GM19351 (cell line): ENCODE measurements around the gene EIF3B.
A peak's percentile ranks its signal among the peaks of the same experiment; 100 is the strongest.
"Not testable (repeated sequence)": the region's sequence is repeated elsewhere in the genome, so short reads cannot be mapped to it uniquely, and the experiment has no call there.

ENCODE experiments used
- ATAC-seq: cut with Tn5 transposase; IDR thresholded peaks from one replicate; pipeline ENCODE4 v1.9.1; 2021; ENCODE audit warnings: mild to moderate bottlenecking, moderate library complexity; ENCODE audit not compliant: unreplicated experiment

The EIF3B gene

GRCh38 chr7:2354186-2354938 is at the start of gene EIF3B:
Gene EIF3B, plus strand, starts transcription at chr7:2354827. Its CDS starts 95 bp downstream, at chr7:2354922.
- ATAC-seq, result peak; percentile 78

GRCh38 chr7:2305258-2305657 is 49.4 kb upstream of the EIF3B start:
- ATAC-seq, result not testable (repeated sequence)

- no peak for ATAC-seq
Measured at GRCh38 chr7:2306688-2307087, 47.9 kb upstream of the EIF3B start.

GRCh38 chr7:2307690-2308107 is 46.9 kb upstream of the EIF3B start:
- ATAC-seq, result peak; percentile 64

- no peak for ATAC-seq
Measured at GRCh38 chr7:2309889-2310331, 44.7 kb upstream of the EIF3B start.

- ATAC-seq, result peak; percentile 25
Measured at GRCh38 chr7:2312267-2312929, 42.2 kb upstream of the EIF3B start.

GRCh38 chr7:2313450-2314208 is 41.0 kb upstream of the EIF3B start:
- peak; percentile 2 for ATAC-seq

GRCh38 chr7:2314209-2314955 is 40.2 kb upstream of the EIF3B start, which contains the start of gene SNX8:
Gene SNX8, minus strand, starts transcription at chr7:2314441. Its CDS starts 20 bp downstream, at chr7:2314421.
- ATAC-seq, result peak; percentile 61

GRCh38 chr7:2314956-2315530 is 39.6 kb upstream of the EIF3B start:
- not testable (repeated sequence) for ATAC-seq

GRCh38 chr7:2315787-2316186 is 38.8 kb upstream of the EIF3B start:
- ATAC-seq, result no peak

- no peak for ATAC-seq
Measured at GRCh38 chr7:2316578-2316977, 38.0 kb upstream of the EIF3B start.

- no peak for ATAC-seq
Measured at GRCh38 chr7:2317556-2318293, 36.9 kb upstream of the EIF3B start.

GRCh38 chr7:2321020-2321419 is 33.6 kb upstream of the EIF3B start:
- ATAC-seq, result no peak

GRCh38 chr7:2325162-2325561 is 29.5 kb upstream of the EIF3B start:
- ATAC-seq, result no peak

GRCh38 chr7:2326951-2327350 is 27.7 kb upstream of the EIF3B start:
- no peak for ATAC-seq

- ATAC-seq, result no peak
Measured at GRCh38 chr7:2330493-2330892, 24.1 kb upstream of the EIF3B start.

- no peak for ATAC-seq
Measured at GRCh38 chr7:2331707-2332106, 22.9 kb upstream of the EIF3B start.

GRCh38 chr7:2332606-2333231 is 21.9 kb upstream of the EIF3B start:
- ATAC-seq, result not testable (repeated sequence)

GRCh38 chr7:2336626-2337299 is 17.9 kb upstream of the EIF3B start:
- ATAC-seq, result no peak
